Vagina (tissue), 2 donors: ENCODE data around the gene ESPN.

ENCODE experiments used
- POLR2A ChIP-seq, 2 donors: fragments of 450-650 bp; IDR thresholded peaks; one replicate each; pipeline ENCODE4 v1.6.1; 2017; ENCODE audit warnings: antibody characterized with exemption in 2 of 2, mild to moderate bottlenecking in 2 of 2, moderate library complexity in 2 of 2
- TF ChIP-seq, protein P1 (sequence below), 3 experiments: fragments of 450-650 bp in 2 of 3; fragments of 200-600 bp in 1 of 3; sonication (generic) in 1 of 3; IDR thresholded peaks; one replicate each; pipeline ENCODE4 v1.5.1; 2017 to 2019; ENCODE audit warnings: antibody characterized with exemption in 3 of 3, mild to moderate bottlenecking in 2 of 3, moderate library complexity in 2 of 3

DNA sequence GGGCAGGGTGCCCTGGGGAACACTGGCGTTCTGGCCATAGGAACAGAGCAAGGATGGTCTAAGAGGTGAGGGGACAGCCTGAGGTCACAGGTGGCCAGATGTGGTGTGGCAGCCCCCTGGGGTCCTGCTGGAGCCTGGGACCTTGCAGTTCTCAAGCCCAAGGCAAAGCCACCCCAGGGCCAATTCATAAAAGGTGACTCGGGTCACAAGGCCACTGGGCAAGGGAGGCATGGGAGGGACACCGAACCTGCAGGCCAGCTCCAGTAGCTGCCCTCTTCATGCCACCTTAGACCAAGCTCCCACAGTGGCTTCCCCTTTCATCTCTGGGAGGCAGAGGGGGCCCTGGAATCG is 22.1 kb downstream of the ESPN start:
- no peak for TF ChIP-seq POLR2A (IDR thresholded peaks at IDR 0.05)
- TF ChIP-seq, protein P1, sequence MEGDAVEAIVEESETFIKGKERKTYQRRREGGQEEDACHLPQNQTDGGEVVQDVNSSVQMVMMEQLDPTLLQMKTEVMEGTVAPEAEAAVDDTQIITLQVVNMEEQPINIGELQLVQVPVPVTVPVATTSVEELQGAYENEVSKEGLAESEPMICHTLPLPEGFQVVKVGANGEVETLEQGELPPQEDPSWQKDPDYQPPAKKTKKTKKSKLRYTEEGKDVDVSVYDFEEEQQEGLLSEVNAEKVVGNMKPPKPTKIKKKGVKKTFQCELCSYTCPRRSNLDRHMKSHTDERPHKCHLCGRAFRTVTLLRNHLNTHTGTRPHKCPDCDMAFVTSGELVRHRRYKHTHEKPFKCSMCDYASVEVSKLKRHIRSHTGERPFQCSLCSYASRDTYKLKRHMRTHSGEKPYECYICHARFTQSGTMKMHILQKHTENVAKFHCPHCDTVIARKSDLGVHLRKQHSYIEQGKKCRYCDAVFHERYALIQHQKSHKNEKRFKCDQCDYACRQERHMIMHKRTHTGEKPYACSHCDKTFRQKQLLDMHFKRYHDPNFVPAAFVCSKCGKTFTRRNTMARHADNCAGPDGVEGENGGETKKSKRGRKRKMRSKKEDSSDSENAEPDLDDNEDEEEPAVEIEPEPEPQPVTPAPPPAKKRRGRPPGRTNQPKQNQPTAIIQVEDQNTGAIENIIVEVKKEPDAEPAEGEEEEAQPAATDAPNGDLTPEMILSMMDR (IDR thresholded peaks at IDR 0.05) = no peak
